H9 (cell line): ENCODE measurements around the gene FLT3. TPM values are rescaled to one million over a fixed set of nuclear protein-coding genes. Genes with fewer than 3 reads are reported as not detected.

Source experiments
- DNase-seq: peaks from one replicate; pipeline ENCODE4 v3.0.0-alpha.2; 2017
- H2AFZ ChIP-seq: one replicate; pipeline ENCODE4 v1.6.1; 2013; ENCODE audit warnings: mild to moderate bottlenecking, low read length, control low read depth, moderate library complexity
- H2AK5ac ChIP-seq: 2 replicates; pipeline ENCODE4 v1.6.1; 2013; ENCODE audit warnings: low read length, control low read depth, mixed read lengths; ENCODE audit not compliant: insufficient read length
- H2BK120ac ChIP-seq: one replicate; pipeline ENCODE4 v1.6.1; 2013; ENCODE audit warnings: low read depth, mild to moderate bottlenecking, low read length, control low read depth, inconsistent platforms; ENCODE audit not compliant: poor library complexity, severe bottlenecking
- H2BK12ac ChIP-seq: 2 replicates; pipeline ENCODE4 v1.6.1; 2013; ENCODE audit warnings: low read length, control low read depth, mixed read lengths, low read depth; ENCODE audit not compliant: insufficient read length
- H2BK15ac ChIP-seq: 2 replicates; pipeline ENCODE4 v1.6.1; 2013; ENCODE audit warnings: low read depth, low read length, control low read depth
- H2BK20ac ChIP-seq: one replicate; pipeline ENCODE4 v1.6.1; 2013; ENCODE audit warnings: low read depth, mild to moderate bottlenecking, low read length, control low read depth, inconsistent platforms; ENCODE audit not compliant: poor library complexity, severe bottlenecking
- H2BK5ac ChIP-seq: 2 replicates; pipeline ENCODE4 v1.6.1; 2013; ENCODE audit warnings: low read length, control low read depth, mixed read lengths; ENCODE audit not compliant: insufficient read length
- H3K14ac ChIP-seq: 2 replicates; pipeline ENCODE4 v1.6.1; 2013; ENCODE audit warnings: low read length, control low read depth; ENCODE audit not compliant: insufficient read depth
- H3K18ac ChIP-seq: 2 replicates; pipeline ENCODE4 v1.6.1; 2013; ENCODE audit warnings: low read depth, mild to moderate bottlenecking, mixed read lengths, low read length, control low read depth; ENCODE audit not compliant: insufficient read length
- H3K23ac ChIP-seq: 2 replicates; pipeline ENCODE4 v1.6.1; 2013; ENCODE audit warnings: low read length, control low read depth, mixed read lengths, low read depth; ENCODE audit not compliant: insufficient read length
- H3K23me2 ChIP-seq: 2 replicates; pipeline ENCODE4 v1.6.1; 2013; ENCODE audit warnings: low read depth, mild to moderate bottlenecking, mixed read lengths, low read length, control low read depth; ENCODE audit not compliant: insufficient read length, poor library complexity, severe bottlenecking
- H3K27ac ChIP-seq: 2 replicates; pipeline ENCODE4 v1.5.1; 2013; ENCODE audit warnings: low read length, control low read depth, mixed read lengths, low read depth; ENCODE audit not compliant: insufficient read length
- H3K27me3 ChIP-seq: 2 replicates; pipeline ENCODE4 v1.6.1; 2013; ENCODE audit warnings: low read length, control low read depth, inconsistent platforms; ENCODE audit not compliant: insufficient read depth
- H3K4ac ChIP-seq: 2 replicates; pipeline ENCODE4 v1.6.1; 2013; ENCODE audit warnings: low read depth, mild to moderate bottlenecking, control low read depth, inconsistent platforms, low read length, moderate library complexity
- H3K4me1 ChIP-seq: 2 replicates; pipeline ENCODE4 v1.6.1; 2013; ENCODE audit warnings: low read length, control low read depth, inconsistent platforms; ENCODE audit not compliant: insufficient read depth
- H3K4me2 ChIP-seq: 2 replicates; pipeline ENCODE4 v1.6.1; 2013; ENCODE audit warnings: low read length, control low read depth, mixed read lengths; ENCODE audit not compliant: insufficient read length, insufficient read depth
- H3K56ac ChIP-seq: 2 replicates; pipeline ENCODE4 v1.6.1; 2013; ENCODE audit warnings: low read depth, mild to moderate bottlenecking, mixed read lengths, low read length, control low read depth; ENCODE audit not compliant: insufficient read length
- H3K79me1 ChIP-seq: 2 replicates; pipeline ENCODE4 v1.6.1; 2013; ENCODE audit warnings: low read depth, mild to moderate bottlenecking, moderate library complexity, low read length, control low read depth, inconsistent platforms; ENCODE audit not compliant: insufficient read depth, poor library complexity, severe bottlenecking
- H3K79me2 ChIP-seq: 2 replicates; pipeline ENCODE4 v1.6.1; 2013; ENCODE audit warnings: low read length, control low read depth, inconsistent platforms; ENCODE audit not compliant: insufficient read depth
- H3K9ac ChIP-seq: 2 replicates; pipeline ENCODE4 v1.6.1; 2013; ENCODE audit warnings: low read length, control low read depth, mixed read lengths; ENCODE audit not compliant: insufficient read length; ENCODE audit errors: extremely low read depth
- H3K9me3 ChIP-seq: one replicate; pipeline ENCODE4 v1.6.1; 2013; ENCODE audit warnings: low read depth, low read length, inconsistent platforms; ENCODE audit not compliant: control insufficient read depth
- H3T11ph ChIP-seq: one replicate; pipeline ENCODE4 v1.6.1; 2013; ENCODE audit warnings: mild to moderate bottlenecking, low read length, control low read depth, inconsistent platforms
- H4K20me1 ChIP-seq: one replicate; pipeline ENCODE4 v1.6.1; 2013; ENCODE audit not compliant: control insufficient read depth, insufficient read length, insufficient read depth
- H4K5ac ChIP-seq: 2 replicates; pipeline ENCODE4 v1.6.1; 2013; ENCODE audit warnings: low read depth, mild to moderate bottlenecking, mixed read lengths, low read length, control low read depth; ENCODE audit not compliant: insufficient read length
- H4K8ac ChIP-seq: replicated peaks from 2 replicates; pipeline ENCODE4 v1.6.1; 2013; ENCODE audit warnings: low read length, control low read depth, mixed read lengths, low read depth; ENCODE audit not compliant: insufficient read length
- H4K91ac ChIP-seq: 2 replicates; pipeline ENCODE4 v1.6.1; 2013; ENCODE audit warnings: low read depth, mild to moderate bottlenecking, moderate library complexity, mixed read lengths, low read length, control low read depth; ENCODE audit not compliant: insufficient read length
- H3K27ac Mint-ChIP-seq, 3 experiments: 2 replicates in 2 of 3; 3 replicates in 1 of 3; pipeline ENCODE4 v1.8.0; 2020 to 2021; ENCODE audit warnings: mixed read lengths in 3 of 3, mild to moderate bottlenecking in 1 of 3, moderate library complexity in 1 of 3
- H3K27me3 Mint-ChIP-seq: 2 replicates; pipeline ENCODE4 v1.8.0; 2021; ENCODE audit warnings: low read depth, mild to moderate bottlenecking, moderate library complexity, mixed read lengths
- H3K36me3 Mint-ChIP-seq, 3 experiments: 2 replicates in 2 of 3; 3 replicates in 1 of 3; pipeline ENCODE4 v1.8.0; 2020 to 2021; ENCODE audit warnings: low read depth in 3 of 3, mixed read lengths in 3 of 3; ENCODE audit not compliant: insufficient read depth in 1 of 3
- H3K4me1 Mint-ChIP-seq, 2 experiments: 2 replicates each; pipeline ENCODE4 v1.8.0; 2020; ENCODE audit warnings: mixed read lengths in 2 of 2
- H3K4me3 Mint-ChIP-seq, 2 experiments: 2 replicates in 1 of 2; 3 replicates in 1 of 2; pipeline ENCODE4 v1.8.0; 2020 to 2021; ENCODE audit warnings: mild to moderate bottlenecking in 2 of 2, mixed read lengths in 2 of 2, moderate library complexity in 1 of 2
- H3K9me3 Mint-ChIP-seq, 2 experiments: 2 replicates in 1 of 2; 3 replicates in 1 of 2; pipeline ENCODE4 v1.8.0; 2020; ENCODE audit warnings: mild to moderate bottlenecking in 2 of 2, mixed read lengths in 2 of 2, moderate library complexity in 1 of 2
- CTCF ChIP-seq: fragments of 200-600 bp; sonication (generic); conservative IDR thresholded peaks from 3 replicates; pipeline ENCODE4 v1.8.0; 2021; ENCODE audit warnings: antibody characterized with exemption, mild to moderate bottlenecking
- WGBS: extraction: QIAGEN DNeasy Blood & Tissue Kit; methylation state at CpG from one replicate; pipeline ENCODE4 v1.1.7; 2013; ENCODE audit warnings: missing lambda C conversion rate, low lambda C conversion rate, mixed read lengths; ENCODE audit not compliant: insufficient read length; ENCODE audit errors: extremely low coverage; 5-methylcytosine and 5-hydroxymethylcytosine counted together
- total RNA-seq: library from RNA; stranded (reverse); gene quantifications from 2 replicates; pipeline ENCODE4 v1.2.1, GENCODE V29; 2021

Gene FLT3
- total RNA-seq, 1 experiment from 2014 or later, result 0.44 TPM

GRCh38 chr13:28002886-28003698 lies 97.3 kb downstream of the FLT3 start:
- TF ChIP-seq CTCF, result no peak
- Histone ChIP-seq H2BK5ac (no peak overlapping the region), H3K27me3 (no peaks in the 10 kb centered on the region), H3K27ac (no peak overlapping the region), H3K18ac (no peak overlapping the region), H4K8ac (no peak overlapping the region), H3K23ac (no peak overlapping the region), H3K4me1 (no peaks in the 10 kb centered on the region), H4K91ac (no peak overlapping the region), H3T11ph (no peak overlapping the region), H3K56ac (no peak overlapping the region), H3K79me1 (no peaks in the 10 kb centered on the region), H2BK120ac (no peak overlapping the region), H3K14ac (no peak overlapping the region), H2BK20ac (no peak overlapping the region), H4K20me1 (no peaks in the 10 kb centered on the region), H3K23me2 (no peaks in the 10 kb centered on the region), H2AFZ (no peak overlapping the region), H3K9me3 (no peaks in the 10 kb centered on the region), H3K79me2 (no peaks in the 10 kb centered on the region), H3K9ac (no peak overlapping the region), H3K4me2 (no peak overlapping the region), H2BK15ac (no peak overlapping the region), H4K5ac (no peak overlapping the region), H2AK5ac (no peak overlapping the region), H2BK12ac (no peak overlapping the region), H3K4ac (no peak overlapping the region)
- Mint-ChIP-seq H3K27ac (no peak overlapping the region), H3K9me3 (no peaks in the 10 kb centered on the region; a peak in 1 of 5 replicates), H3K4me3 (no peak overlapping the region), H3K27me3 (peaks cover 10% of the 10 kb centered on the region), H3K36me3 (no peaks in the 10 kb centered on the region), H3K4me1 (peaks cover 6 to 10% of the 10 kb centered on the region in 2 experiments)
- no CpG with 5 or more reads among the region's 6 CpGs for WGBS
- no peak for DNase-seq
